ENCODE measurements around the gene KDM1A.

- no peak for TF ChIP-seq CTCF (IDR thresholded peaks at IDR 0.05)
- TF ChIP-seq POLR2A (IDR thresholded peaks at IDR 0.05): no peak
Measured at GRCh38 chr1:23035823-23036452, 16.7 kb downstream of the KDM1A start.
